ENCODE measurements around the gene RAD50.

DNA sequence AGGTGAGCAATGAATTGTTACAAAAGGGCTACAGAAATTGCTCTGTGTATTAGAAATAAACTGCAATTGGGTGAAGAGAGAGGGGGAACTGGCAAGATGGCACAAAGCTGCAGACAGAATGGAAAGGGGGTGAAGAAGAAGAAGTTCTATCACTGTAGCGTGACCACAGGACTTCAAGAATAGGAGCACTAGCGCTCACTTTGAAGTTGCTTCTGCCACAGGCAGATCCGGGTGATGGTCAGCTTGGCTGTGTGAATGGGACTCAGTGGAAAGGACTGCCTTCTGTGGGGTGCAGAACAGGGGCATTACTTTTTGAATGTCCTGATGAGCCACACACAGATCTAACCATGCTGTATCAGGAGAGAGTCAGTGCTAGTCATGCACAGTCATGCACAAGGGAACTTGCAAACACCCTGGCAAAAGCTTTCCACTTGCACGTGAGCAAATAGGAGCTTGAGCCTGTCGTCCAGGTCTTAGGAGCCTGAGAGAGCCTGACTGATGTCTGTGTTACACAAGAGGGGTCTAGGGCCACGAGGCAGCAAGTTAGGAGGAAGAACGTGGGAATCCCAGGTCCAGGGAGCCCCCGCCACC, 29.7 kb upstream of the RAD50 start:
- TF ChIP-seq, protein P1, sequence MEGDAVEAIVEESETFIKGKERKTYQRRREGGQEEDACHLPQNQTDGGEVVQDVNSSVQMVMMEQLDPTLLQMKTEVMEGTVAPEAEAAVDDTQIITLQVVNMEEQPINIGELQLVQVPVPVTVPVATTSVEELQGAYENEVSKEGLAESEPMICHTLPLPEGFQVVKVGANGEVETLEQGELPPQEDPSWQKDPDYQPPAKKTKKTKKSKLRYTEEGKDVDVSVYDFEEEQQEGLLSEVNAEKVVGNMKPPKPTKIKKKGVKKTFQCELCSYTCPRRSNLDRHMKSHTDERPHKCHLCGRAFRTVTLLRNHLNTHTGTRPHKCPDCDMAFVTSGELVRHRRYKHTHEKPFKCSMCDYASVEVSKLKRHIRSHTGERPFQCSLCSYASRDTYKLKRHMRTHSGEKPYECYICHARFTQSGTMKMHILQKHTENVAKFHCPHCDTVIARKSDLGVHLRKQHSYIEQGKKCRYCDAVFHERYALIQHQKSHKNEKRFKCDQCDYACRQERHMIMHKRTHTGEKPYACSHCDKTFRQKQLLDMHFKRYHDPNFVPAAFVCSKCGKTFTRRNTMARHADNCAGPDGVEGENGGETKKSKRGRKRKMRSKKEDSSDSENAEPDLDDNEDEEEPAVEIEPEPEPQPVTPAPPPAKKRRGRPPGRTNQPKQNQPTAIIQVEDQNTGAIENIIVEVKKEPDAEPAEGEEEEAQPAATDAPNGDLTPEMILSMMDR (IDR thresholded peaks at IDR 0.05): no peak
- no peak for TF ChIP-seq POLR2A (IDR thresholded peaks at IDR 0.05)

Measured in adrenal gland (tissue), 5 donors.